ENCODE results near the gene CTSG. TPM values are rescaled to one million over a fixed set of nuclear protein-coding genes. Genes with fewer than 3 reads are reported as not detected.
"Not testable (repeated sequence)": the region's sequence is repeated elsewhere in the genome, so short reads cannot be mapped to it uniquely, and the experiment has no call there.

CTSG gene
- total RNA-seq, 4 donors from 2014 or later, result 0.27 to 10.5 (median 1.5) TPM

DNA sequence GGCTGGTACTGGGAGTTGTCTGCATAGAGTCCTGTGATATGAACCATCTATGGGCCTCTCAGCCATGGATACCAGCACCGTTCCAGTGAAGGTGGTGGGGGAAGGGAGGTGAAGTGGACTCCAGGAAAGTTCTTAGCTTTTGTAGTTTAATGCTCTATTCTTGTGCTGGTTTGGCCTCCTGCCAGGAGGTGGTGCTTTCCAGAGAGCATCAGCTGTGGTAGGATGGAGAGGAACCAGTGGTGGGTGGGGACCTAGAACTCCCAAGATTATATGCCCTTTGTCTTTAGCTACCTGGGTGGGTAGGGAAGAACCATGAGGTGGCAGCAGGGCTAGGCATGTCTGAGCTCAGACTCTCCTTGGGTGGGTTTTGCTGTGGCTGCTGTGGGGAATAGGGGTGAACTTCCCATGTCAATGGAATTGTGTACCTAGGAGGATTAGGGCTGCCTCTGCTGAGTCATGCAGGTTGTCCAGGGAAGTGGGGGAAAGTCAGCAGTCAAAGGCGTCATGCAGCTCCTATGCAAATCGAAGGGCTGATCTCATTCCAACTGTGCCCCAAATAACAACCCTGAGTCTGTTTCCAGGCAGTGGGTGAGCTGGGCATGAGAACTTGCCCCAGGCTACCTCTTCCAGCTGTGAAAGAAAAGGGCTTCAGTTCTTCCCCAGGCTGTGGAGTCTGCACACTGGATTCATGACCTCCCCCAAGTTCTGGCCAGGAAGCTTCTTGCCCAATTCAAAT lies 19.2 kb upstream of the CTSG start:
- no peak for TF ChIP-seq POLR2A (IDR thresholded peaks at IDR 0.05)
- TF ChIP-seq, protein P1, sequence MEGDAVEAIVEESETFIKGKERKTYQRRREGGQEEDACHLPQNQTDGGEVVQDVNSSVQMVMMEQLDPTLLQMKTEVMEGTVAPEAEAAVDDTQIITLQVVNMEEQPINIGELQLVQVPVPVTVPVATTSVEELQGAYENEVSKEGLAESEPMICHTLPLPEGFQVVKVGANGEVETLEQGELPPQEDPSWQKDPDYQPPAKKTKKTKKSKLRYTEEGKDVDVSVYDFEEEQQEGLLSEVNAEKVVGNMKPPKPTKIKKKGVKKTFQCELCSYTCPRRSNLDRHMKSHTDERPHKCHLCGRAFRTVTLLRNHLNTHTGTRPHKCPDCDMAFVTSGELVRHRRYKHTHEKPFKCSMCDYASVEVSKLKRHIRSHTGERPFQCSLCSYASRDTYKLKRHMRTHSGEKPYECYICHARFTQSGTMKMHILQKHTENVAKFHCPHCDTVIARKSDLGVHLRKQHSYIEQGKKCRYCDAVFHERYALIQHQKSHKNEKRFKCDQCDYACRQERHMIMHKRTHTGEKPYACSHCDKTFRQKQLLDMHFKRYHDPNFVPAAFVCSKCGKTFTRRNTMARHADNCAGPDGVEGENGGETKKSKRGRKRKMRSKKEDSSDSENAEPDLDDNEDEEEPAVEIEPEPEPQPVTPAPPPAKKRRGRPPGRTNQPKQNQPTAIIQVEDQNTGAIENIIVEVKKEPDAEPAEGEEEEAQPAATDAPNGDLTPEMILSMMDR (IDR thresholded peaks at IDR 0.05), result no peak
- H3K4me3 ChIP-seq (ENCODE audit: low read depth, poor library complexity, severe bottlenecking), result no peak overlapping the region
- peak in 1 of 2 donors; percentile 62 for DNase-seq (ENCODE audit: low spot score in 2 of 2)
- 79 to 85% methylated on average over 2 to 3 of the region's 3 CpGs for WGBS, 2 donors
- intact Hi-C loops (cut with DNase I; ENCODE audit: low total_unique reads), result no loop called here

DNA sequence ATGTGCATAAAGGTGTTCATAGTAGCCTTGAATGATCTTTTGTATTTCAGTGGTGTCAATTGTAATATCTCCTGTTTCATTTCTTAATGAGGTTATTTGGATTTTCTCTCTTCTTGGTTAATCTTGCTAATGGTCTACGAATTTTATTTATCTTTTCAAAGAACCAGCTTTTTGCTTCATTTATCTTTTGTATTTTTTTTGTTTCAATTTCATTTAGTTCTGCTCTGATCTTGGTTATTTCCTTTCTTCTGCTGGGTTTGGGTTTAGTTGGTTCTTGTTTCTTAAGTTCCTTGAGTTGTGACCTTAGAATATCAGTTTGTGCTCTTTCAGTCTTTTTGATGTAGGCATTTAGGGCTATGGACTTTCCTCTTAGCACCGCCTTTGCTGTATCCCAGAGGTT lies 15.0 kb upstream of the CTSG start:
- H3K4me3 ChIP-seq (ENCODE audit: low read depth, poor library complexity, severe bottlenecking); intact Hi-C loops (cut with DNase I; ENCODE audit: low total_unique reads); DNase-seq (ENCODE audit: low spot score in 2 of 2): not testable (repeated sequence)
- WGBS, 2 donors, result 78 to 79% methylated on average over 2 of the region's 2 CpGs

DNA sequence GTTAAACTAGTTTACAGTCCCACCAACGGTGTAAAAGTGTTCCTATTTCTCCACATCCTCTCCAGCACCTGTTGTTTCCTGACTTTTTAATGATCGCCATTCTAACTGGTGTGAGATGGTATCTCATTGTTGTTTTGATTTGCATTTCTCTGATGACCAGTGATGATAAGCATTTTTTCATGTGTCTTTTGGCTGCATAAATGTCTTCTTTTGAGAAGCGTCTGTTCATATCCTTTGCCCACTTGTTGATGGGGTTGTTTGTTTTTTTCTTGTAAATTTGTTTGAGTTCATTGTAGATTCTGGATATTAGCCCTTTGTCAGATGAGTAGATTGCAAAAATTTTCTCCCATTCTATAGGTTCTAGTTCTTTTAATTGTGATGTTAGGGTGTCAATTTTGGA lies 8.4 kb upstream of the CTSG start:
- 84 to 86% methylated on average over 3 of the region's 3 CpGs for whole genome bisulfite sequencing, 2 donors
- DNase-seq (ENCODE audit: low spot score in 2 of 2); intact Hi-C loops (cut with DNase I; ENCODE audit: low total_unique reads); H3K4me3 ChIP-seq (ENCODE audit: low read depth, poor library complexity, severe bottlenecking): not testable (repeated sequence)

DNA sequence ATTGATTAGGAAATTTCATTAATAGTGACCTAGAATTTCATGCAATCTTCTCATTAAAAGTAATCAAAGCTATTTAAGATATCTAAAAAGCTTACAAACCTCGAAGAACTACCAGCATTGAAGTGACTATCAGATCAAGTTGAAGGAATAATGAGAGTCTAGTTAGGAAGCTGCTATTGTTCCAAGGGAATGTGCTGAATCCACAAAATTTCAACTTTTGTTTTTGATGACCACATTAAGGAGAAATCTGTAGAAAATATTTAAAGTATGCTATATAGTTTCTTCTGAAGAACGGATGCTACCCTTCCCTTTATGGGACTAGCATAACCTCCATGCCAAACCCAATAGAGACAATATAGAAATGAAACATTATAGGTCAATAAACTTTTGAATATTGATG lies 2.5 kb upstream of the CTSG start:
- no peak overlapping the region for H3K4me3 ChIP-seq (ENCODE audit: low read depth, poor library complexity, severe bottlenecking)
- intact Hi-C loops (cut with DNase I; ENCODE audit: low total_unique reads), result no loop called here
- no peak for TF ChIP-seq POLR2A (IDR thresholded peaks at IDR 0.05)
- TF ChIP-seq, protein P1 (IDR thresholded peaks at IDR 0.05), result no peak
- DNase-seq (ENCODE audit: low spot score in 2 of 2), result no peak
- WGBS, 2 donors, result 67 to 69% methylated on average over 2 of the region's 2 CpGs

DNA sequence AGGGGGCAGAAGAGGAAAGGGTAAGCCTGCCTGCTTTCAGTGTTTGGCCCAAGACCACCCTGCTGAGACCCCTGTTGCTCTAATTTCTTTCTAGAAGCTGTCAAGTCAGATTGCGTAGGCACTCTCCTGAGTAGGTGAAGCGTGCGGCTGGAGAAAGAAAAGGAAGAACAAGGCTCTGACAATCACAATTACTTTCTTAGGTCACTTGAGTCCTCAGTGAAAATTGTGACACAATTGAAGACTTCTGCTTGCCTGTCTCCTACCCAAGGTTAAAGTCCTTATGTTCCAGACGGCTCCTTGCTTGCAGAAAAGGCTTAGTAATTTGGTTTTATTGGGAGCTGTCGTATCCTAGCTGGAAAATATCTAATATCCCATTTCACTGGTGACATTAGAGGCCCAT lies 721 bp upstream of the CTSG start:
- TF ChIP-seq, protein P1 (IDR thresholded peaks at IDR 0.05), result no peak
- no peak for TF ChIP-seq POLR2A (IDR thresholded peaks at IDR 0.05)
- H3K4me3 ChIP-seq (ENCODE audit: low read depth, poor library complexity, severe bottlenecking), result no peak overlapping the region
- intact Hi-C loops (cut with DNase I; ENCODE audit: low total_unique reads), result no loop called here
- 73 to 77% methylated on average over 5 of the region's 5 CpGs for WGBS, 2 donors
- no peak for DNase-seq (ENCODE audit: low spot score in 2 of 2)

DNA sequence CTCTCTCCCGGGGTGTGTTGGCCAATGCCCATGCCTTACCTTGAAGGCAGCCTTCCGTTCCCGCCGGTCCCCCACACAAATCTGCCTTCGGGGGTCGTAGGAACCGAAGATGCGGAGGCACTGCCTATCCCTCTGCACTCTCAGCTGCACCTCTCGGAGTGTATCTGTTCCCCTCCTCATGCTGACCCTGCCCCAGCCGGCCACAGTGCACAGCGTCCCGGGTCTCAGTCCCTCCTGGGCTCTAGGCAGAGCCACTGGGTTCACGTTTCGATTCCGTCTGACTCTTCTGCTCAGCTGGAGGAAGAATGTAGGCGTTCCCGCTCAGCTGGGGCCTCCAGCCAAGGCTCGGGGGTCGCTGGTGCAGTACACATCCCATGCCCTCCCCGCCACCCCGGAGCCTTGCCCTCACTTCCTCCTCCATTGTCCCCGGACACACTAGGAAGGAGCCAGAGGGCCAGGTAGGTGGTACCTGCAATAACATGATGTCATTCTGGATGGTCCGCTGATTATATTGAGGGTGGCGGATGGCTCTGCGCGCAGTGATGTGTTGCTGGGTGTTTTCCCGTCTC lies 1.8 kb downstream of the CTSG start:
- TF ChIP-seq POLR2A (IDR thresholded peaks at IDR 0.05), result no peak
- TF ChIP-seq, protein P1 (IDR thresholded peaks at IDR 0.05), result no peak
- H3K4me3 ChIP-seq (ENCODE audit: low read depth, poor library complexity, severe bottlenecking), result no peak overlapping the region
- WGBS, 2 donors, result 82 to 85% methylated on average over 27 of the region's 27 CpGs
- no peak for DNase-seq (ENCODE audit: low spot score in 2 of 2)
- intact Hi-C loops (cut with DNase I; ENCODE audit: low total_unique reads), result no loop called here

DNA sequence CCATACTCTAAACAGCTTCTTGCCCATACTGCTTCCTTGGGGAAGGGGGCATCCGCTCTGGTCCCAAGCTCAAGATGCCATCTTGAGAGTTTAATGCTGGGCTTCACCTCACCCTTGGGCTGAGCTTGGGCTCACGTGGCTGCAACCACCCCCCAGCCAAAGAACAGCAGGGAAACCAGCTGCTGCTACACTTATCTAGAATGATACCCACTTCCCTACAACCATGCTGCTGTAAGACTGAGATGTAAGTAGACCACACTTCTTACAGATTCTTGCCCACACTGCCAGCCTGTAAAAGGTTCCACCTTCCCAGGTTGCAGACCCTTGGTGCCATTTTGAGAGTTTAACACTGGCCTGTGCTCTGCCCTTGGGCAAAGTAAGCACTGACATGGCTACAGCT lies 9.7 kb downstream of the CTSG start:
- WGBS, 2 donors, result 54 to 64% methylated on average over 2 of the region's 2 CpGs
- no peak overlapping the region for H3K4me3 ChIP-seq (ENCODE audit: low read depth, poor library complexity, severe bottlenecking)
- intact Hi-C loops (cut with DNase I; ENCODE audit: low total_unique reads), result no loop called here
- DNase-seq (ENCODE audit: low spot score in 2 of 2), result no peak
- no peak for TF ChIP-seq POLR2A (IDR thresholded peaks at IDR 0.05)
- TF ChIP-seq, protein P1 (IDR thresholded peaks at IDR 0.05), result no peak

All from lower leg skin (tissue), 4 donors.